SU-DHL-6 (cell line): ENCODE results near the gene AKR1C3.

Experiments used
- H2AFZ ChIP-seq: fragments of 200-600 bp; sonication (generic); 2 replicates; pipeline ENCODE4 v1.6.1; 2014; ENCODE audit warnings: low read depth, mild to moderate bottlenecking, moderate library complexity, mixed read lengths, antibody characterized with exemption, low read length; ENCODE audit not compliant: severe bottlenecking
- H3F3A ChIP-seq: fragments of 200-600 bp; shearing (Covaris generic); 2 replicates; pipeline ENCODE4 v1.6.0; 2016; ENCODE audit warnings: antibody characterized with exemption, mild to moderate bottlenecking; ENCODE audit not compliant: insufficient read depth
- H3K27ac ChIP-seq: fragments of 200-600 bp; sonication (generic); 2 replicates; pipeline ENCODE4 v1.5.1; 2016; ENCODE audit warnings: low read depth, mild to moderate bottlenecking, low read length, moderate library complexity, mixed read lengths
- H3K27me3 ChIP-seq: fragments of 200-600 bp; sonication (generic), shearing (Covaris generic); 2 replicates; pipeline ENCODE4 v1.6.0; 2014; ENCODE audit warnings: mild to moderate bottlenecking, low read length
- H3K36me3 ChIP-seq: fragments of 200-600 bp; sonication (generic); 2 replicates; pipeline ENCODE4 v1.6.1; 2014; ENCODE audit warnings: mild to moderate bottlenecking, low read length, mixed read lengths
- H3K4me2 ChIP-seq: fragments of 300-600, 200-600 bp; shearing (Covaris generic), sonication (generic); 2 replicates; pipeline ENCODE4 v1.6.0; 2014; ENCODE audit warnings: low read length, low read depth, mild to moderate bottlenecking; ENCODE audit not compliant: poor library complexity, severe bottlenecking
- H3K4me3 ChIP-seq: fragments of 200-600 bp; sonication (generic); 2 replicates; pipeline ENCODE4 v1.5.1; 2014; ENCODE audit warnings: antibody characterized with exemption, low read length, mild to moderate bottlenecking, mixed read lengths; ENCODE audit not compliant: insufficient read depth, poor library complexity, severe bottlenecking
- H3K79me2 ChIP-seq: fragments of 200-600 bp; sonication (generic); 2 replicates; pipeline ENCODE4 v1.6.1; 2014; ENCODE audit warnings: mild to moderate bottlenecking, low read length, moderate library complexity; ENCODE audit not compliant: insufficient read depth
- H3K9ac ChIP-seq: fragments of 200-600 bp; sonication (generic); 2 replicates; pipeline ENCODE4 v1.7.0; 2014; ENCODE audit warnings: mild to moderate bottlenecking, low read length
- H3K9me2 ChIP-seq: fragments of 200-600 bp; sonication (generic); replicated peaks from 2 replicates; pipeline ENCODE4 v1.6.1; 2014; ENCODE audit warnings: low read length; ENCODE audit not compliant: insufficient read depth
- H3K9me3 ChIP-seq: fragments of 200-600 bp; sonication (generic); 2 replicates; pipeline ENCODE4 v1.6.1; 2014; ENCODE audit warnings: low read length, mixed read lengths; ENCODE audit not compliant: insufficient read depth
- H4K20me1 ChIP-seq: fragments of 200-600 bp; sonication (generic); 2 replicates; pipeline ENCODE4 v1.6.1; 2014; ENCODE audit warnings: low read depth, mild to moderate bottlenecking, antibody characterized with exemption, low read length, moderate library complexity, mixed read lengths
- CTCF ChIP-seq: fragments of 200-600 bp; sonication (generic); IDR thresholded peaks from one replicate; pipeline ENCODE4 v1.5.1; 2017; ENCODE audit warnings: antibody characterized with exemption, mild to moderate bottlenecking, low read length, moderate library complexity; ENCODE audit not compliant: insufficient read depth, poor library complexity, severe bottlenecking
- EZH2phosphoT487 ChIP-seq: fragments of 200-600 bp; sonication (generic), shearing (Covaris generic); conservative IDR thresholded peaks from 2 replicates; pipeline ENCODE4 v1.6.1; 2018; ENCODE audit warnings: mild to moderate bottlenecking, antibody characterized with exemption, low read length, moderate library complexity, mixed read lengths

The AKR1C3 gene

GRCh38 chr10:5081091-5081490 lies 13.1 kb upstream of the AKR1C3 start:
- Histone ChIP-seq H3K9ac (no peak overlapping the region), H3K4me2 (no peak overlapping the region), H3K9me2 (no peaks in the 10 kb centered on the region), H2AFZ (no peak overlapping the region), H3K4me3 (no peak overlapping the region), H4K20me1 (no peaks in the 10 kb centered on the region), H3K27me3 (no peaks in the 10 kb centered on the region), H3F3A (no peaks in the 10 kb centered on the region), H3K27ac (no peak overlapping the region), H3K36me3 (no peaks in the 10 kb centered on the region), H3K9me3 (no peaks in the 10 kb centered on the region), H3K79me2 (no peaks in the 10 kb centered on the region)
- TF ChIP-seq EZH2phosphoT487 (no peak), CTCF (no peak)

GRCh38 chr10:5088703-5089261 lies 5.4 kb upstream of the AKR1C3 start:
- H2AFZ ChIP-seq, result no peak overlapping the region
- no peaks in the 10 kb centered on the region for H3K27me3 ChIP-seq
- no peaks in the 10 kb centered on the region for H3K9me3 ChIP-seq
- no peak overlapping the region for H3K9ac ChIP-seq
- H3K27ac ChIP-seq, result no peak overlapping the region
- no peaks in the 10 kb centered on the region for H3K9me2 ChIP-seq
- H4K20me1 ChIP-seq, result no peaks in the 10 kb centered on the region
- H3K4me2 ChIP-seq, result no peak overlapping the region
- no peaks in the 10 kb centered on the region for H3F3A ChIP-seq
- TF ChIP-seq EZH2phosphoT487 (no peak), CTCF (no peak)
- H3K4me3 ChIP-seq, result no peak overlapping the region
- H3K36me3 ChIP-seq, result no peaks in the 10 kb centered on the region
- H3K79me2 ChIP-seq, result no peaks in the 10 kb centered on the region

- no peaks in the 10 kb centered on the region for H3K9me2 ChIP-seq
- H3K79me2 ChIP-seq, result no peaks in the 10 kb centered on the region
- H3K4me3 ChIP-seq, result no peak overlapping the region
- no peaks in the 10 kb centered on the region for H3K27me3 ChIP-seq
- H4K20me1 ChIP-seq, result no peaks in the 10 kb centered on the region
- no peaks in the 10 kb centered on the region for H3F3A ChIP-seq
- H3K9ac ChIP-seq, result no peak overlapping the region
- no peak overlapping the region for H3K4me2 ChIP-seq
- H3K36me3 ChIP-seq, result no peaks in the 10 kb centered on the region
- TF ChIP-seq CTCF, result peak; percentile 12
- no peak for TF ChIP-seq EZH2phosphoT487
- H2AFZ ChIP-seq, result no peak overlapping the region
- H3K27ac ChIP-seq, result no peak overlapping the region
- no peaks in the 10 kb centered on the region for H3K9me3 ChIP-seq
Observed at GRCh38 chr10:5089865-5090264, 4.3 kb upstream of the AKR1C3 start.
